ENCODE results near the gene FNTB. TPM values are rescaled to one million over a fixed set of nuclear protein-coding genes. Genes with fewer than 3 reads are reported as not detected.

FNTB gene
- total and polyA plus RNA-seq, 2 donors (not counting 1 experiment from before 2014, with no cell fraction given), result 6.6 to 10.2 TPM

- intact Hi-C loops (cut with micrococcal nuclease), result no loop called here
- H3K4me3 Mint-ChIP-seq, result no peak overlapping the region
Measured at GRCh38 chr14:65043893-65044595, 57.3 kb downstream of the FNTB start.

More at GRCh38 chr14:65043893-65044595, 57.3 kb downstream of the FNTB start:
- TF ChIP-seq CTCF (IDR thresholded peaks at IDR 0.05) (no peak), EZH2 (IDR thresholded peaks at IDR 0.05; ENCODE audit: borderline replicate concordance, insufficient read depth, low read depth, low read length, poor library complexity, severe bottlenecking) (no peak)
- Histone ChIP-seq H3K9ac (ENCODE audit: low read length) (no peak overlapping the region), H4K20me1 (ENCODE audit: control insufficient read depth, insufficient read depth, low read length, poor library complexity, severe bottlenecking) (no peaks in the 10 kb centered on the region), H3K9me3 (ENCODE audit: control extremely low read depth in 1 of 3, control insufficient read depth in 2 of 3, insufficient read depth in 1 of 3, low read length in 2 of 3) (no peaks in the 10 kb centered on the region), H3K27ac (ENCODE audit: low read length in 2 of 2) (no peak overlapping the region), H3K27me3 (replicated peaks in 1 of 4; ENCODE audit: control extremely low read depth in 1 of 4, control insufficient read depth in 3 of 4, insufficient read depth in 4 of 4, low read length in 3 of 4) (no peaks in the 10 kb centered on the region), H3K4me2 (replicated peaks; ENCODE audit: low read depth, low read length, poor library complexity, severe bottlenecking) (no peak overlapping the region), H2AFZ (ENCODE audit: insufficient read depth, low read depth, low read length, poor library complexity, severe bottlenecking) (no peak overlapping the region), H3K79me2 (ENCODE audit: control insufficient read depth, insufficient read depth, low read length) (no peaks in the 10 kb centered on the region), H3K36me3 (replicated peaks in 1 of 2; ENCODE audit: control extremely low read depth in 1 of 2, control insufficient read depth in 1 of 2, extremely low read depth in 1 of 2, insufficient read depth in 2 of 2, low read length in 1 of 2) (peaks cover 0 to 14% of the 10 kb centered on the region in 2 experiments), H3K4me1 (ENCODE audit: control insufficient read depth in 2 of 2, insufficient read depth in 2 of 2, low read length in 2 of 2) (peaks cover 10 to 12% of the 10 kb centered on the region in 2 donors), H3K4me3 (ENCODE audit: control extremely low read depth in 1 of 5, extremely low read depth in 1 of 5, insufficient read depth in 1 of 5, low read depth in 2 of 5, low read length in 4 of 5) (no peak overlapping the region)
- H3K27ac Mint-ChIP-seq, result no peak overlapping the region
- ChIA-PET POLR2A (no interaction called here), CTCF (no interaction called here)
- ATAC-seq (ENCODE audit: low read depth) (no peak), DNase-seq (no peak)
- no peaks in the 10 kb centered on the region for H3K27me3 Mint-ChIP-seq
- peaks cover 12% of the 10 kb centered on the region for H3K4me1 Mint-ChIP-seq
- WGBS (ENCODE audit: insufficient coverage), result 90% methylated on average over 9 of the region's 12 CpGs
- no peaks in the 10 kb centered on the region for H3K9me3 Mint-ChIP-seq (ENCODE audit: insufficient read depth)
